DOHH2 (cell line): Measurements from ENCODE around the gene GAK.

Experiments used
- EZH2phosphoT487 ChIP-seq: fragments of 200-600 bp; sonication (generic); IDR thresholded peaks from 2 replicates; pipeline ENCODE4 v1.6.1; 2017; ENCODE audit warnings: borderline replicate concordance, mild to moderate bottlenecking, antibody characterized with exemption, low read length, moderate library complexity, mixed read lengths
- TF ChIP-seq, protein P1 (sequence below): fragments of 200-600 bp; sonication (generic); IDR thresholded peaks from one replicate; pipeline ENCODE4 v1.5.1; 2014; ENCODE audit warnings: antibody characterized with exemption, mild to moderate bottlenecking, low read depth, low read length; ENCODE audit not compliant: poor library complexity, severe bottlenecking

DNA sequence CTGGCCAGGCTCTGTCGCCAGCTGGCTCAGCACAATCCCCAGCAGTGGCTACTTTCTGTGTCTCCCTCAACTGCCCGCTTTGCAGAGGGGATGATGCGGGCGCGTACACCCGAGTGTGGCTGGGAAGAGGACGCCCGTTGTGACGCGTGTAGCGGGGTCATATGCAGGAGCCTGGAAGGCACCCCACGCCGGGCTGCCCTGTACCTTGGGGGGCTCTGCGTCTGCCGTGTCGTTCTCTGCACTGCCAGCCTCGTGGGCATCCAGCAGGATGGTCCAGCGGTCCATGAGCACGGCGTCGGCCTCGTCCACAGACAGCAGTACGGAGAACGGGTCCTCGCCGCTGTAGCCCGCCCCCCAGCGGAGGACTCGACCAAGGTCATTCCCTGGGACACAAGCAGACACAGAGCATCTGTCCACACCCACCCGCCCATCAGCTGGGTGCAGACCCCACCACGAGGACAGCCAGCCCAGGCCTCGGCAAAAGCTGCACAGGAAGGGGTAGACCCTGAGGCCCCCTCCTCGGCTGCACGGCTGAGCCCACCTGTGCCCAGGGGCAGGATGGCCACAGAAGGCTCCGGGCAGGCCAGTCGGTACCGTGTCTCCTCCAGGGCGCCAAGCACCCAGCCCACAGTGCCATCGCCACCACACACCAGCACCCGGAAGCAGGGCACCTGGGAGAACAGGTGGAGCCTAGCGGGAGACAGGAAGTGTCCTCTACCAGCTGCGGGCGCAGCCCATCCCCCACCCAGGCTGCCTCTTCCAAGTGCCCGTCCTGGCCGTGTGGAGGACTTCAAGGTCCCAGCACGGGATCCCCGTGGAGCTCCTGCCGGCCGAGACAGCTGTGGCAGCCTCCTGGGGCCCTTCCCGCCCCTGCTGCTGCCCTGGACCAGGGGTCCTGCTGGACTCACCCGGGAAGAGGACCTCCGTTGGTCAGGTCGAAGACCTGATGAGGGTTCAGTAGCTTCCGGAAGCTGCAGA, 30.4 kb upstream of the GAK start:
- TF ChIP-seq, protein P1, sequence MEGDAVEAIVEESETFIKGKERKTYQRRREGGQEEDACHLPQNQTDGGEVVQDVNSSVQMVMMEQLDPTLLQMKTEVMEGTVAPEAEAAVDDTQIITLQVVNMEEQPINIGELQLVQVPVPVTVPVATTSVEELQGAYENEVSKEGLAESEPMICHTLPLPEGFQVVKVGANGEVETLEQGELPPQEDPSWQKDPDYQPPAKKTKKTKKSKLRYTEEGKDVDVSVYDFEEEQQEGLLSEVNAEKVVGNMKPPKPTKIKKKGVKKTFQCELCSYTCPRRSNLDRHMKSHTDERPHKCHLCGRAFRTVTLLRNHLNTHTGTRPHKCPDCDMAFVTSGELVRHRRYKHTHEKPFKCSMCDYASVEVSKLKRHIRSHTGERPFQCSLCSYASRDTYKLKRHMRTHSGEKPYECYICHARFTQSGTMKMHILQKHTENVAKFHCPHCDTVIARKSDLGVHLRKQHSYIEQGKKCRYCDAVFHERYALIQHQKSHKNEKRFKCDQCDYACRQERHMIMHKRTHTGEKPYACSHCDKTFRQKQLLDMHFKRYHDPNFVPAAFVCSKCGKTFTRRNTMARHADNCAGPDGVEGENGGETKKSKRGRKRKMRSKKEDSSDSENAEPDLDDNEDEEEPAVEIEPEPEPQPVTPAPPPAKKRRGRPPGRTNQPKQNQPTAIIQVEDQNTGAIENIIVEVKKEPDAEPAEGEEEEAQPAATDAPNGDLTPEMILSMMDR: no peak
- no peak for TF ChIP-seq EZH2phosphoT487
